MCF 10A (cell line): Measurements from ENCODE around the gene RBM22. TPM values are rescaled to one million over a fixed set of nuclear protein-coding genes. Genes with fewer than 3 reads are reported as not detected.
A peak's percentile ranks its signal among the peaks of the same experiment; 100 is the strongest.

Experiments used
- BruUV-seq: library from RNA; stranded (reverse); fragments of 400-500 nt; replicated peaks from 2 replicates; lab custom pipeline; 2021; lab: Mats Ljungman, UMichigan
- CTCF ChIA-PET: fragments of 300-600 bp; sonication (Branson Sonifier 250); formaldehyde crosslinking; extraction: SDS; loops from one replicate; lab custom pipeline; 2021; ENCODE audit warnings: antibody characterized with exemption, inconsistent platforms; lab: Yijun Ruan, JAX
- POLR2A ChIA-PET: fragments of 300-600, 350-650 bp; sonication (Branson Sonifier 250); formaldehyde crosslinking; extraction: SDS; loops from one replicate; lab custom pipeline; 2020; ENCODE audit warnings: antibody characterized with exemption, inconsistent platforms; lab: Yijun Ruan, JAX
- DNase-seq: peaks from one replicate; pipeline ENCODE4 v3.0.0-alpha.2; 2018; ENCODE audit not compliant: unreplicated experiment
- H3K27ac Mint-ChIP-seq: one replicate; pipeline ENCODE4 v1.8.0; 2022; ENCODE audit warnings: mild to moderate bottlenecking, low read depth, mixed read lengths; ENCODE audit not compliant: unreplicated experiment
- H3K27me3 Mint-ChIP-seq: one replicate; pipeline ENCODE4 v1.8.0; 2022; ENCODE audit warnings: mixed read lengths; ENCODE audit not compliant: insufficient read depth, unreplicated experiment
- H3K36me3 Mint-ChIP-seq: one replicate; pipeline ENCODE4 v1.8.0; 2022; ENCODE audit warnings: mild to moderate bottlenecking, moderate library complexity, mixed read lengths; ENCODE audit not compliant: insufficient read depth, unreplicated experiment
- H3K4me1 Mint-ChIP-seq: one replicate; pipeline ENCODE4 v1.8.0; 2022; ENCODE audit warnings: mixed read lengths; ENCODE audit not compliant: insufficient read depth, unreplicated experiment
- H3K4me3 Mint-ChIP-seq: one replicate; pipeline ENCODE4 v1.8.0; 2022; ENCODE audit warnings: mild to moderate bottlenecking, moderate library complexity, mixed read lengths; ENCODE audit not compliant: unreplicated experiment
- H3K9me3 Mint-ChIP-seq: one replicate; pipeline ENCODE4 v1.8.0; 2022; ENCODE audit warnings: mixed read lengths; ENCODE audit not compliant: unreplicated experiment
- intact Hi-C: fragments of 100-400 bp; cut with micrococcal nuclease; formaldehyde crosslinking; loops from 2 replicates; pipeline ENCODE4 v1.14.1; 2022
- total RNA-seq: library from RNA; stranded (reverse); gene quantifications from 2 replicates; pipeline ENCODE4 v1.2.3, GENCODE V29; 2022
- TF ChIP-seq, protein P1 (sequence below): fragments of 200-600 bp; IDR thresholded peaks from one replicate; pipeline ENCODE4 v1.8.0; 2022; ENCODE audit warnings: antibody characterized with exemption, mild to moderate bottlenecking; ENCODE audit not compliant: unreplicated experiment

The RBM22 gene
- total RNA-seq, 1 experiment from 2014 or later: 66.0 TPM

DNA sequence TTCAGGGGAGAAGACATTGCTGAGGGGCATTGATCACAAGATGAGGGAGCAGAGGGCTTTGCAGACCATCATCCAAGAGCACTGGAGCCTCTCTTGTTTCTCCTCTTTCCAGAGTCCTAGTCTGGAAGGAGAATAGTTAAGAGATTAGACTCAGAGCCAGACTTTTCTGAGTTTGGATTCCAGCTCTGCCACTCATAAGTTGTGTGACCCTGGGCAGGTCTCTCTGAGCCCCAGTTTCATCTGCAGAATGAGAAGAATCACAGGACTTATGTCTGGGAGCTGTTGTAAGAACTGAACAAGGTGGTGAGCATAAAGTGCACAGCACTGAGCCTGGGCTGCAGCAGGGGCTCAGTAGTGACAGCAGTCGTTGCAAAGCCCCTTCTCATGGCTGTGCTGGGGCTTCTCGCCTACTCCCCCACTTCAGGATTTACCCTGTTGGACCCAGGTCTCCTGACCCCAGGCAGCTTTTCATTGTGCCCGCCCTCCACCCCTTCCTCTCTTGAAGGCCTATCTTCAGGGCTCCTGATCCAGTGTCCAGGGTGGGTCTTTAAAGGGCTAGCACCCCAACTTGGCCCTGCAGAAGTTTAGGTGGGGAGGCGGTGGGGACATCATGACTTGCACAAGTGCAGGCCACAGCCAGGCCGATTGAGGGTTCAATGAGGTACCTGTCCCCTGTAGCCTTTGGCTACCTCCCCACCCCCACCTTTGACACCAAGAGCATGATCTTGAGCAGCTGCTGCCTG is 58.9 kb downstream of the RBM22 start:
- intact Hi-C loops: no loop called here
- Mint-ChIP-seq H3K27me3 (no peaks in the 10 kb centered on the region), H3K9me3 (no peaks in the 10 kb centered on the region), H3K4me1 (peaks cover 83% of the 10 kb centered on the region), H3K27ac (peak overlapping the region; percentile 86), H3K36me3 (peaks cover 5% of the 10 kb centered on the region), H3K4me3 (peak overlapping the region; percentile 68)
- ChIA-PET POLR2A (interaction anchor here (0.5 to 4.8 kb wide), 21 partner anchors 9 to 1124 kb away, joined by 3 to 32 read pairs (median 4); partner anchors contain the start of genes DCTN4, RBM22 and RPS14), CTCF (interaction anchor here (0.5 to 8.7 kb wide), 12 partner anchors 11 to 151 kb away, joined by 3 to 85 read pairs (median 4); partner anchors contain the start of gene RBM22)
- BruUV-seq: no TSS peak
- no peak for DNase-seq
- TF ChIP-seq, protein P1, sequence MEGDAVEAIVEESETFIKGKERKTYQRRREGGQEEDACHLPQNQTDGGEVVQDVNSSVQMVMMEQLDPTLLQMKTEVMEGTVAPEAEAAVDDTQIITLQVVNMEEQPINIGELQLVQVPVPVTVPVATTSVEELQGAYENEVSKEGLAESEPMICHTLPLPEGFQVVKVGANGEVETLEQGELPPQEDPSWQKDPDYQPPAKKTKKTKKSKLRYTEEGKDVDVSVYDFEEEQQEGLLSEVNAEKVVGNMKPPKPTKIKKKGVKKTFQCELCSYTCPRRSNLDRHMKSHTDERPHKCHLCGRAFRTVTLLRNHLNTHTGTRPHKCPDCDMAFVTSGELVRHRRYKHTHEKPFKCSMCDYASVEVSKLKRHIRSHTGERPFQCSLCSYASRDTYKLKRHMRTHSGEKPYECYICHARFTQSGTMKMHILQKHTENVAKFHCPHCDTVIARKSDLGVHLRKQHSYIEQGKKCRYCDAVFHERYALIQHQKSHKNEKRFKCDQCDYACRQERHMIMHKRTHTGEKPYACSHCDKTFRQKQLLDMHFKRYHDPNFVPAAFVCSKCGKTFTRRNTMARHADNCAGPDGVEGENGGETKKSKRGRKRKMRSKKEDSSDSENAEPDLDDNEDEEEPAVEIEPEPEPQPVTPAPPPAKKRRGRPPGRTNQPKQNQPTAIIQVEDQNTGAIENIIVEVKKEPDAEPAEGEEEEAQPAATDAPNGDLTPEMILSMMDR: no peak

DNA sequence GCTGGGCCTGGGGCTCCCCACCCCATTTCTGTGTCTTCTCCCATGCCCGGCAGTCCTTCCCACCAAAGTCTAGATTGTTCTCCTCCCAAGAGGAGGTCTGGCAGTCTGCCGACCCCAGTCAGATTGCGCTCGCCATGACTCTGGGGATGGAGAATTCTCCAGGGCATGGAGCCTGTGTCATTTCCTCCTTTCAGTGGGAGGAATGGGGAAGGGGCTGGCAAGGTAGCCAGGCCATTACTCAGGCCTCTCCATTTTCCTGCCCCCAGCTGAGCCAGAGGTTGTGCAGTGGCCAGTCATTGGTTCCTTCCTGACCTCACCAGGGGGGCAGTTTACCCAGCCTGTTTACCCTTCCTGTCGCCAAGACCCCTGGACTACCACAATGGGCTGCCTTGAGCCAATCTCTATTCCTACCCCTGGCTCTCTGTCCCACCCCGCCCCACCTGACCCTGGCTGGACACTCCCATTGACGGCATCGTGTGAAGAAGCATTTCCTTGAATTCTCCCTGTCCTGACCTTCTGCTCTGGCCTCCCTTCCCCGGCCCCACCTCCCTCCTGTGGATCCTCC is 59.8 kb downstream of the RBM22 start:
- intact Hi-C loops: no loop called here
- peaks cover 5% of the 10 kb centered on the region for H3K36me3 Mint-ChIP-seq
- CTCF ChIA-PET: interaction anchor here (0.5 to 8.7 kb wide), 6 partner anchors 12 to 150 kb away, joined by 3 to 85 read pairs (median 7); partner anchors contain the start of gene RBM22
- H3K9me3 Mint-ChIP-seq: no peaks in the 10 kb centered on the region
- POLR2A ChIA-PET: interaction anchor here (0.5 to 4.8 kb wide), 13 partner anchors 9 to 321 kb away, joined by 3 to 32 read pairs (median 4); partner anchors contain the start of genes DCTN4, RBM22 and RPS14
- BruUV-seq: TSS peak; percentile 50
- peak; percentile 75 for DNase-seq
- H3K27me3 Mint-ChIP-seq: no peaks in the 10 kb centered on the region
- H3K4me3 Mint-ChIP-seq: peak overlapping the region; percentile 68
- peak overlapping the region; percentile 86 for H3K27ac Mint-ChIP-seq
- H3K4me1 Mint-ChIP-seq: peaks cover 92% of the 10 kb centered on the region
- TF ChIP-seq, protein P1: no peak

Other genes starting within 250 kb of the RBM22 start
- 68.9 and 79.3 TPM in 2 replicates for gene NDST1, start 192.9 kb downstream of the RBM22 start, total RNA-seq
- gene SYNPO, start 60.4 kb downstream of the RBM22 start, total RNA-seq: 6.3 and 7.1 TPM in 2 replicates
- not detected in 2 replicates for gene MYOZ3, start 39.8 kb downstream of the RBM22 start, total RNA-seq
- gene DCTN4, start 58.0 kb upstream of the RBM22 start, total RNA-seq: 122 and 143 TPM in 2 replicates
- gene SMIM3, start 77.7 kb upstream of the RBM22 start, total RNA-seq: 21.7 and 26.1 TPM in 2 replicates
- gene IRGM, start 145.5 kb upstream of the RBM22 start, total RNA-seq: not detected in 2 replicates
- 14.6 and 15.4 TPM in 2 replicates for gene ZNF300, start 203.9 kb upstream of the RBM22 start, total RNA-seq